Ovary (tissue), 9 donors: ENCODE results near the gene FAM3C. TPM values are rescaled to one million over a fixed set of nuclear protein-coding genes. Genes with fewer than 3 reads are reported as not detected.

Source experiments
- DNase-seq, 5 donors: peaks; one replicate each; pipeline ENCODE4 v3.0.0-alpha.2; 2019 to 2020
- H3K27ac ChIP-seq, 2 donors: fragments of 200-600 bp; one replicate each; pipeline versions ENCODE4 v1.5.1 to v1.8.0; 2019 to 2022
- H3K27me3 ChIP-seq: fragments of 200-600 bp; one replicate; pipeline ENCODE4 v1.8.0; 2022
- H3K36me3 ChIP-seq: fragments of 200-600 bp; sonication (generic); one replicate; pipeline ENCODE4 v1.5.1; 2019
- H3K4me1 ChIP-seq: one replicate; pipeline ENCODE4 v1.8.1; 2013; ENCODE audit warnings: mild to moderate bottlenecking, moderate library complexity; ENCODE audit not compliant: insufficient read depth
- H3K4me3 ChIP-seq: fragments of 200-600 bp; sonication (generic); one replicate; pipeline ENCODE4 v1.5.1; 2017
- H3K9me3 ChIP-seq, 2 donors: fragments of 200-600 bp in 1 of 2; sonication (generic) in 1 of 2; one replicate each; pipeline versions ENCODE4 v1.5.1 to v1.8.1; 2013 to 2019; ENCODE audit warnings: mild to moderate bottlenecking in 1 of 2, moderate library complexity in 1 of 2
- CTCF ChIP-seq, 3 donors: fragments of 450-650 bp in 2 of 3; fragments of 200-600 bp in 1 of 3; IDR thresholded peaks; one replicate each; pipeline versions ENCODE4 v1.5.1 to v1.8.0; 2016 to 2022; ENCODE audit warnings: antibody characterized with exemption in 3 of 3, mild to moderate bottlenecking in 1 of 3
- EP300 ChIP-seq: sonication (generic); formaldehyde crosslinking; IDR thresholded peaks from one replicate; pipeline ENCODE4 v1.6.1; 2017; ENCODE audit warnings: antibody characterized with exemption
- POLR2A ChIP-seq: fragments of 450-650 bp; IDR thresholded peaks from one replicate; pipeline ENCODE4 v1.6.1; 2017; ENCODE audit warnings: antibody characterized with exemption, mild to moderate bottlenecking, moderate library complexity
- WGBS, 3 donors: extraction: QIAGEN DNeasy Blood & Tissue Kit in 1 of 3; methylation state at CpG; one replicate each; pipeline versions ENCODE4 v1.1.5 to v1.1.7; 2013 to 2017; 5-methylcytosine and 5-hydroxymethylcytosine counted together
- intact Hi-C, 4 donors: fragments of 100-400 bp; cut with DNase I; formaldehyde crosslinking; loops; one replicate each; pipeline versions ENCODE4 v1.11.0 to v1.15.1; 2022 to 2023
- polyA plus RNA-seq, 2 donors: library from polyadenylated mRNA; stranded (reverse); fragments of 200-250 nt in 1 of 2; fragments of 350-450 nt in 1 of 2; fragmentation: Illumina TruSeq in 1 of 2; extraction: RNeasy Lipid Tissue Mini Kit (QIAGEN cat#74804) in 1 of 2; gene quantifications; one replicate each; pipeline ENCODE4 v1.2.3, GENCODE V29; 2013 to 2014
- total RNA-seq, 7 donors: library from RNA; depleted of rRNA in 2 of 7; stranded (reverse); fragments of >200 nt in 2 of 7; fragmentation: NEBNext Ultra II Directional in 3 of 7; extraction: Animal tissue kit (Norgen Biotek cat#: 25700) in 3 of 7; gene quantifications; one replicate each; pipeline versions ENCODE4 v1.1.0 to v1.2.4, GENCODE V29; 2016 to 2023
- donor health status: DM: no; HTN: no; CAD: no; lungs with moderate emphysema.
- donor health status: DM: no; HTN: no; CAD: no.
- donor health status: Bipolar disorder and iron deficiency.
- donor health status: DM: yes; HTN: yes; CAD: no.
- donor health status: DM: no; HTN: no; CAD: no.
- donor health status: DM: yes; HTN: yes; CAD: no.

The FAM3C gene
- total and polyA plus RNA-seq, 9 donors: 31.8 to 88.9 (median 48.5) TPM

- intact Hi-C loops: no loop called here
These were observed 8.2 kb upstream of the FAM3C start for GRCh38 chr7:121404348-121404747.

GRCh38 chr7:121402701-121403100 lies 6.6 kb upstream of the FAM3C start:
- Histone ChIP-seq H3K9me3 (no peaks in the 10 kb centered on the region), H3K36me3 (no peaks in the 10 kb centered on the region), H3K27ac (no peak overlapping the region), H3K27me3 (no peaks in the 10 kb centered on the region), H3K4me1 (peaks cover 1% of the 10 kb centered on the region), H3K4me3 (no peak overlapping the region)
- DNase-seq: no peak
- TF ChIP-seq EP300 (no peak), POLR2A (no peak), CTCF (IDR thresholded peaks at IDR 0.05) (no peak)
- 2 to 13% (median 8%) methylated on average over 1 of the region's 1 CpG for WGBS, 3 donors
- intact Hi-C loops: no loop called here

More at GRCh38 chr7:121404348-121404747, 8.2 kb upstream of the FAM3C start:
- WGBS, 3 donors: 90 to 99% (median 91%) methylated on average over 2 of the region's 2 CpGs
- no peaks in the 10 kb centered on the region for H3K36me3 ChIP-seq
- H3K27ac ChIP-seq: no peak overlapping the region
- peaks cover 1% of the 10 kb centered on the region for H3K4me1 ChIP-seq
- TF ChIP-seq CTCF (IDR thresholded peaks at IDR 0.05): no peak
- TF ChIP-seq EP300: no peak
- TF ChIP-seq POLR2A: no peak
- no peak overlapping the region for H3K4me3 ChIP-seq
- DNase-seq: no peak
- H3K9me3 ChIP-seq: no peaks in the 10 kb centered on the region
- no peaks in the 10 kb centered on the region for H3K27me3 ChIP-seq

GRCh38 chr7:121401896-121402295 lies 5.8 kb upstream of the FAM3C start:
- TF ChIP-seq POLR2A (no peak), EP300 (no peak), CTCF (IDR thresholded peaks at IDR 0.05) (no peak)
- intact Hi-C loops: no loop called here
- Histone ChIP-seq H3K27ac (peak overlapping the region in 1 of 2 donors; percentile 5), H3K4me1 (peaks cover 1% of the 10 kb centered on the region), H3K36me3 (no peaks in the 10 kb centered on the region), H3K27me3 (no peaks in the 10 kb centered on the region), H3K9me3 (no peaks in the 10 kb centered on the region), H3K4me3 (no peak overlapping the region)
- WGBS, 3 donors: 20 to 28% (median 26%) methylated on average over 3 of the region's 3 CpGs
- no peak for DNase-seq

GRCh38 chr7:121398246-121398645 lies 2.1 kb upstream of the FAM3C start:
- Histone ChIP-seq H3K9me3 (no peaks in the 10 kb centered on the region), H3K27ac (no peak overlapping the region), H3K4me1 (peaks cover 3% of the 10 kb centered on the region), H3K36me3 (no peaks in the 10 kb centered on the region), H3K4me3 (no peak overlapping the region), H3K27me3 (no peaks in the 10 kb centered on the region)
- 79 to 87% (median 85%) methylated on average over 5 of the region's 5 CpGs for WGBS, 3 donors
- TF ChIP-seq CTCF (IDR thresholded peaks at IDR 0.05): no peak
- TF ChIP-seq POLR2A: no peak
- TF ChIP-seq EP300: no peak
- no peak for DNase-seq
- intact Hi-C loops: no loop called here
